ENCODE measurements around the gene IL32.

The IL32 gene, protein sequence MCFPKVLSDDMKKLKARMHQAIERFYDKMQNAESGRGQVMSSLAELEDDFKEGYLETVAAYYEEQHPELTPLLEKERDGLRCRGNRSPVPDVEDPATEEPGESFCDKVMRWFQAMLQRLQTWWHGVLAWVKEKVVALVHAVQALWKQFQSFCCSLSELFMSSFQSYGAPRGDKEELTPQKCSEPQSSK

GRCh38 chr16:3065069-3065741, at the start of gene IL32:
Gene IL32, plus strand, starts transcription at chr16:3065640. Its CDS starts 172 bp downstream, at chr16:3065812.
- Mint-ChIP-seq H3K4me3 (peak within 1 kb of the TSS; percentile 100), H3K4me1 (ENCODE audit: low read depth) (peaks cover 37% of the 10 kb centered on the region)

GRCh38 chr16:3015865-3016521, 49.4 kb upstream of the IL32 start:
- Mint-ChIP-seq H3K9me3 (ENCODE audit: low read depth) (no peaks in the 10 kb centered on the region), H3K4me1 (ENCODE audit: low read depth) (peaks cover 19% of the 10 kb centered on the region), H3K36me3 (no peaks in the 10 kb centered on the region), H3K4me3 (no peak overlapping the region), H3K27me3 (no peaks in the 10 kb centered on the region), H3K27ac (no peak overlapping the region)

More at GRCh38 chr16:3065069-3065741, at the start of gene IL32:
- Mint-ChIP-seq H3K9me3 (ENCODE audit: low read depth) (no peaks in the 10 kb centered on the region), H3K36me3 (peaks cover 18% of the 10 kb centered on the region), H3K27me3 (no peaks in the 10 kb centered on the region), H3K27ac (peak within 1 kb of the TSS; percentile 100)

DNA sequence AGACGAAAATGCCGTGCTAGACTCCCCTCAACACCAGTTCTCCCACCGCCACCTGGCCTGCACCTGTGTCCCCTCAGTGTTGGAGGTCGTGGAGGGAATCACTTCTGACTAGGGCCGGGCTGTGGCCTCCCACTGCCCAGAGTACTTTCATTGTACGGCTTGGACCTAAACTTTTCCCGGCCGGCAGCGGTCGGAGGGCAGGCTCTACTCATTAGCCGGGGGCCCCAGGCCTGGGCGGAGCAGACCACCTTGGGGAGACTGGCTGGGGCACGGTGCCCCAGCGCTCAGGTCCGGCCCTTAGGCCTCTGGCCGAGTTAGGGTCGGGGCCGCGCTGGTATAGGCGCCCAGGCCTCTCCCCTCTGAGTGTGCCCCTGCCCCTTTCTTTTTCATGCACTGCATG, 48.1 kb upstream of the IL32 start:
- no peak overlapping the region for H3K4me3 Mint-ChIP-seq
- H3K36me3 Mint-ChIP-seq, result no peaks in the 10 kb centered on the region
- no peak overlapping the region for H3K27ac Mint-ChIP-seq
- H3K9me3 Mint-ChIP-seq (ENCODE audit: low read depth), result no peaks in the 10 kb centered on the region
- H3K4me1 Mint-ChIP-seq (ENCODE audit: low read depth), result peaks cover 30% of the 10 kb centered on the region
- no peaks in the 10 kb centered on the region for H3K27me3 Mint-ChIP-seq

DNA sequence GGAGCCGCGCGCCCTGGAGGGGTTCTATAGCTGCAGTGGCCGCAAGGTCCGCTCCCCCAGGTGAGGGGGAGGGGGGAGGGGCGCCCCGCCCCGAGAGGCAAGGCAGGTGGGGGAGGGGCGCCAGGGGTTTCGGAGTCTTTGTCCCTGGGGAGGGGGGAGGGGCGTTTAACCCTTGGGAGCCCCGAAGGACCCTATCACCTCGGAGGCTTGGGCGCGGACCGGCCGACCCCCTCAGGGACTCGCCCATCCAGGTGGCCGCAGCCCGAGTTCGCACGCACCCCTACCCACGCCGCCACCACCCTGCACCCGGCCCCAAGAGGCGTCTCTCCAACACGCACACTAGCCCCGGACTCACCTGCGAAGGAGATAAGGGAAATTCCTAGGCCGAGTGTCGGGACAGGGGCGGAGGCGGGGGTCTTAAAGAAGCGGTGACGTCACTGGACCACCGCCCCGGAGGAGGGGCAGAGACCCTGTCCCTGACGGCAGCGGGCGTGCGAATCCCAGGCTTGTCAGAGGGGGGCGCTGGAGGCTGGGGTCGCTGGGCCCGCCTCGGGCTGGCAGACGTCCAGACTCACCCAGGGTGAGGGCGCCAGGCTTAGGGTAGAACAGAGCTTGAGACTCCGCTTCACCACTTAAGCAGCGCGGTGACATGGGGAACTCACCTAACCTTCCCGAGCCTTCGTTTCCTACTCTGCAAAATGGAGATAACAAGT, 47.5 kb upstream of the IL32 start, which contains the start of gene CLDN6:
Gene CLDN6, minus strand, starts transcription at position 390 of the 713 bp plus-strand sequence. CDS start 2,162 bp downstream, outside the sequence.
- Mint-ChIP-seq H3K27me3 (no peaks in the 10 kb centered on the region), H3K27ac (no peak within 1 kb of the TSS), H3K9me3 (ENCODE audit: low read depth) (no peaks in the 10 kb centered on the region), H3K4me1 (ENCODE audit: low read depth) (peaks cover 36% of the 10 kb centered on the region), H3K36me3 (no peaks in the 10 kb centered on the region), H3K4me3 (peak within 1 kb of the TSS; percentile 76)

DNA sequence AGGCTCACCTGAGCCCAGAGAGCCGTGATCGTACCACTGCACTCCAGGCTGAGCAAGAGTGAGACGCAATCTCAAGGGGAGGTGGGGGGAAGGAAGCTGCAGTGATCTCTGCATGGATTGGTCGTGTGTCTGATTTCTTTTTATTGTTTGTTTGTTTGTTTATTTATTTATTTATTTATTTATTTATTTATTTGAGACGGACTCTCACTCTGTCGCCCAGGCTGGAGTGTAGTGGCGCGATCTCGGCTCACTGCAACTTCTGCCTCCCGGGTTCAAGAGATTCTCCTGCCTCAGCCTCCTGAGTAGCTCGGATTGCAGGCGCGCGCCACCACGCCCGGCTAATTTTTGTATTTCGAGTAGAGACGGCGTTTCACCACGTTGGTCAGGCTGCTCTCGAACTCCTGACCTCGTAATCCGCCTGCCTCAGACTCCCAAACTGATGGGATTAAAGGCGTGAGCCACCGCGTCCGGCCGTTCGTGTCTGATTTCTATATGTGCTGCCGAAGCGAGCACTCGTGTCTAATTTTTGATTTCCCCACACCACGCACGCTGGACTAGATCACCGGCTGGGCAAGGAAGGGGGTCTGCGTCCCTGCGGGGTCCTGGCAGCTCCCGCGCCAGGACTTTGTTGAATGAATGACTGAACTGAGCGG, 45.7 kb upstream of the IL32 start:
- peak overlapping the region; percentile 70 for H3K27ac Mint-ChIP-seq
- no peaks in the 10 kb centered on the region for H3K9me3 Mint-ChIP-seq (ENCODE audit: low read depth)
- peaks cover 45% of the 10 kb centered on the region for H3K4me1 Mint-ChIP-seq (ENCODE audit: low read depth)
- no peaks in the 10 kb centered on the region for H3K36me3 Mint-ChIP-seq
- H3K27me3 Mint-ChIP-seq, result no peaks in the 10 kb centered on the region
- H3K4me3 Mint-ChIP-seq, result peak overlapping the region; percentile 89

DNA sequence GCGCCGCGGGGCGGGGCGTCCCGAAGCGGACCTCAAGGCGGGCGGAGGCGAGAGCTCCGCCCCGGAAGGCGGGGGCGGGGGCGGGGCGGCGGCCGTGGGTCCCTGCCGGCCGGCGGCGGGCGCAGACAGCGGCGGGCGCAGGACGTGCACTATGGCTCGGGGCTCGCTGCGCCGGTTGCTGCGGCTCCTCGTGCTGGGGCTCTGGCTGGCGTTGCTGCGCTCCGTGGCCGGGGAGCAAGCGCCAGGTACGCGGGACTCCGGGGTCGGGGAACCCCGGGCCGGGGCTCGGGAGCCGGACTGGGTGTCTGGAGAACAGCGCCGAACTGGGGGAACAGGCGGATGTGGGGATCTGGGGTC, 45.2 kb upstream of the IL32 start, which contains the start of gene TNFRSF12A:
Gene TNFRSF12A, plus strand, starts transcription at position 122 of the 357 bp plus-strand sequence. Its CDS starts 30 bp downstream, at position 152.
- H3K36me3 Mint-ChIP-seq, result no peaks in the 10 kb centered on the region
- H3K9me3 Mint-ChIP-seq (ENCODE audit: low read depth), result no peaks in the 10 kb centered on the region
- H3K4me1 Mint-ChIP-seq (ENCODE audit: low read depth), result peaks cover 45% of the 10 kb centered on the region
- H3K27me3 Mint-ChIP-seq, result no peaks in the 10 kb centered on the region
- peak within 1 kb of the TSS; percentile 96 for H3K27ac Mint-ChIP-seq
- peak within 1 kb of the TSS; percentile 89 for H3K4me3 Mint-ChIP-seq

DNA sequence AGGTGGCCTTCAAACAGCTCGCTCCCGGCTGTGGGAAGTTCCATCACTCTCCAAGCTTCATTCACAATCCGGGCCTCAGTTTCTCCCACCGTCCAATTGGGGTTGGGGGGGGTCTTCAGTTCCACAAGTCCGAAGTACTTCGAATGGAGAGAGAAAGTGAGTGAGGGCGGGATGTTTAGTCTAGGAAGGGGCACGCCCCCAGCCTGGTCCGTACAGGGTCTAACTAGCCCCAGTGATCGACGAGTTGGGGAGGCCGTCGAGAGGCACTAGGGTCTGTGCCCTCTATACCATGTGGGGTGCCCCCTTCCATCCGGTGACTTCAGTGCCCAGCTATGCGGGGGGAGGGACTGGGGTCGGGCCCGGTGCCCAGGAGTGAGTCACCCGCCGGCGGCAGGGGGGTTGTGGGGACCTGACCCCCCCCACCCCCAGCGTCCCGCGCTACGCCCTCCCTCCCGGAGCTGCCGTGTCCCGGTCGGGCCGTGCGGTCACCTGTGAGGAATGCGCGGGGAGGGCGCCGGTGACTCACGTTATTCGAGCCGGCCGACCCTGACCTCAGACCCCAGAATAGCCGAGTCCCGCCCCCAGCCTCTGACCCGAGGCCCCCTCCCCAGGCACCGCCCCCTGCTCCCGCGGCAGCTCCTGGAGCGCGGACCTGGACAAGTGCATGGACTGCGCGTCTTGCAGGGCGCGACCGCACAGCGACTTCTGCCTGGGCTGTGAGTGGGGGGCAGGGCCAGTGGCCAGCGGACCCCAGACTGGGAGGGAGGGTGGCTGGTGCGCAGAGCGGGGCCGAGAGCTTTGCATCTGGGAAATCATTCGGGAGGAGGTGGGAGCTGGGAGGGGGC, 44.6 kb upstream of the IL32 start:
- Mint-ChIP-seq H3K27me3 (no peaks in the 10 kb centered on the region), H3K4me3 (peak overlapping the region; percentile 87), H3K9me3 (ENCODE audit: low read depth) (no peaks in the 10 kb centered on the region), H3K36me3 (no peaks in the 10 kb centered on the region), H3K27ac (peak overlapping the region; percentile 96), H3K4me1 (ENCODE audit: low read depth) (peaks cover 45% of the 10 kb centered on the region)

DNA sequence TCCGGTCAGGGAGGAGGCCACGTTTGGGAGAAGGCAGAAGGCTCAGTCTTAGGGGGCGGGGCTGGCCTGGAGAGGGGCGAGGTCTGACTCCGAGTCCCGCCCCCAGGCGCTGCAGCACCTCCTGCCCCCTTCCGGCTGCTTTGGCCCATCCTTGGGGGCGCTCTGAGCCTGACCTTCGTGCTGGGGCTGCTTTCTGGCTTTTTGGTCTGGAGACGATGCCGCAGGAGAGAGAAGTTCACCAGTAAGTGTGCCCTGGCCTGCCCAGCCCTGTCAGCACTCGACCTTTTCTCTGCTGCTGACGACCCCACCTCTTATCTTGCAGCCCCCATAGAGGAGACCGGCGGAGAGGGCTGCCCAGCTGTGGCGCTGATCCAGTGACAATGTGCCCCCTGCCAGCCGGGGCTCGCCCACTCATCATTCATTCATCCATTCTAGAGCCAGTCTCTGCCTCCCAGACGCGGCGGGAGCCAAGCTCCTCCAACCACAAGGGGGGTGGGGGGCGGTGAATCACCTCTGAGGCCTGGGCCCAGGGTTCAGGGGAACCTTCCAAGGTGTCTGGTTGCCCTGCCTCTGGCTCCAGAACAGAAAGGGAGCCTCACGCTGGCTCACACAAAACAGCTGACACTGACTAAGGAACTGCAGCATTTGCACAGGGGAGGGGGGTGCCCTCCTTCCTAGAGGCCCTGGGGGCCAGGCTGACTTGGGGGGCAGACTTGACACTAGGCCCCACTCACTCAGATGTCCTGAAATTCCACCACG, 43.8 kb upstream of the IL32 start:
- Mint-ChIP-seq H3K4me1 (ENCODE audit: low read depth) (peaks cover 45% of the 10 kb centered on the region), H3K27ac (peak overlapping the region; percentile 96), H3K27me3 (no peaks in the 10 kb centered on the region), H3K36me3 (no peaks in the 10 kb centered on the region), H3K9me3 (ENCODE audit: low read depth) (no peaks in the 10 kb centered on the region), H3K4me3 (peak overlapping the region; percentile 87)

DNA sequence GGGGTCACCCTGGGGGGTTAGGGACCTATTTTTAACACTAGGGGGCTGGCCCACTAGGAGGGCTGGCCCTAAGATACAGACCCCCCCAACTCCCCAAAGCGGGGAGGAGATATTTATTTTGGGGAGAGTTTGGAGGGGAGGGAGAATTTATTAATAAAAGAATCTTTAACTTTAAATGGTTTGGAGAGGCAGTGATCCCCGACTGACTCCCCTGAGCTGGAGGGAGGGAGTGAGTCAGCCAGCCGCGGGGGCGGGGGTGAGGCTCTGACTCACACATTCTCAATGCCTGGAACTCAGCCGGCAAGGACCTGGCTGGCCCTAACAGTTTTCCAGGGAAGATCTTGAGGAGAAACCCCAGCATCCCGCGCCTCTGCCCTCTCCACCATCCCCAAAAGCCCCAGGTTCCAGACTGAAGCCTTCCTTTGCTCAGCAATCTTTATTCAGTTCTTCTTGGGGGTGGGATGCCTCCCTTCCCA, 43.2 kb upstream of the IL32 start:
- Mint-ChIP-seq H3K27me3 (no peaks in the 10 kb centered on the region), H3K4me1 (ENCODE audit: low read depth) (peaks cover 45% of the 10 kb centered on the region), H3K9me3 (ENCODE audit: low read depth) (no peaks in the 10 kb centered on the region), H3K27ac (peak overlapping the region; percentile 96), H3K36me3 (no peaks in the 10 kb centered on the region), H3K4me3 (peak overlapping the region; percentile 87)

DNA sequence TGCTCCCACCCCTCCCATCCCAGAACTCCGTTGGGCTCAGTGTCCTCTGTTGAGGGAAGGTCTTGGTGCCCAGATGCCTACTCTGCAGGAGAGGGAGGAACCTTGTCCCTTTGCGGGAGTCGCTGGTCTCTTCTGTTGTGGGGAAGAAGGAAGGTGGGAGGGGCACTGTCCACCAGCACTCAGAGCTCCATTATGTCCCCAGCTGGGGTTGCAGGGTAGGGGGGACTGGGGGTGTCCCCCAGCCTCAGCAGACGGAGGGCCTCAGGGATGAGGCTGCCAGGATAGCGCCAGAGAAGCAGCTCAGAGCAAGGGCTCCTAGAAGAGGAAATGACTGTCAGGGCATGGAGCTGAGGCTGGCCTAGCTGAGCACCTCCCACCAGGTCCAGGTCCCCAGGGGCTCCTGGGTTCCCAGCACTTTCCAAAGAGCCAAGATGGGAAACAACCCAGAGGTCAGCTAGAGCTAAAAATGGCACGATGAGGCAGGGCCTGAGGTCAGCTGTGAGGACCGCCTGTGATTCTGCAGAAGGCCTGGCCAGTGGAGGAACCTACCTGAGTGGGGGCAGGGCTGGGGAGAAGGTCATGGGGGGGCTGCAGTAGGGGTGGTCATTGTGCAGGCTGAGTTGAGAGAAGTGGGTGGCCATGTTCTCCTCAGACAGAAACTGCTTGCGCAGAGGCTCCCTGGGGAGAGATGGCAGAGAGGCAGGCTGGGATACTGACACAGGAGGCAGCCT, 42.6 kb upstream of the IL32 start:
- peak overlapping the region; percentile 96 for H3K27ac Mint-ChIP-seq
- H3K4me3 Mint-ChIP-seq, result peak overlapping the region; percentile 87
- no peaks in the 10 kb centered on the region for H3K27me3 Mint-ChIP-seq
- no peaks in the 10 kb centered on the region for H3K9me3 Mint-ChIP-seq (ENCODE audit: low read depth)
- no peaks in the 10 kb centered on the region for H3K36me3 Mint-ChIP-seq
- H3K4me1 Mint-ChIP-seq (ENCODE audit: low read depth), result peaks cover 45% of the 10 kb centered on the region

DNA sequence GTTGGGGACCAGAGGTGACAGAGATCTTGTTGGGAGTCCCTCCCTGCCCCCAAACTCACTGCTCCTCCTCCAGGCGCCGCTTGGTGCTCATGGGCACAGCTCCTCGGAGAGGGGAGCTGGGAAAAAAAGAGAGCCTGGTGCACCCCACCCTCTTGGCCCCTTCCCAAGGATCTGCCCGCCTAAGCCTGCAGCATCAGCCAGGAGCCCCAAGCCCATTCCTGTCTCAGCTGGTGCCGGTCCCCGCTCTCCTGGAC, 42.1 kb upstream of the IL32 start:
- Mint-ChIP-seq H3K27me3 (no peaks in the 10 kb centered on the region), H3K4me1 (ENCODE audit: low read depth) (peaks cover 43% of the 10 kb centered on the region), H3K27ac (peak overlapping the region; percentile 96), H3K36me3 (no peaks in the 10 kb centered on the region), H3K4me3 (peak overlapping the region; percentile 87), H3K9me3 (ENCODE audit: low read depth) (no peaks in the 10 kb centered on the region)

- no peaks in the 10 kb centered on the region for H3K9me3 Mint-ChIP-seq (ENCODE audit: low read depth)
- H3K27ac Mint-ChIP-seq, result peak within 1 kb of the TSS; percentile 96
- peaks cover under 1% of the 10 kb centered on the region for H3K27me3 Mint-ChIP-seq
- peaks cover 46% of the 10 kb centered on the region for H3K4me1 Mint-ChIP-seq (ENCODE audit: low read depth)
- H3K36me3 Mint-ChIP-seq, result no peaks in the 10 kb centered on the region
- H3K4me3 Mint-ChIP-seq, result peak within 1 kb of the TSS; percentile 87
These were observed 41.6 kb upstream of the IL32 start, which contains the start of the genes HCFC1R1 and THOC6 for GRCh38 chr16:3023669-3024478. Gene HCFC1R1, minus strand, starts transcription at chr16:3023942. Its CDS starts 1 bp downstream, at chr16:3023941. Gene THOC6, plus strand, starts transcription at chr16:3024035. Its CDS starts 292 bp downstream, at chr16:3024327.
